Measurements from ENCODE around the gene ZNF652.
"Not testable (repeated sequence)": the region's sequence is repeated elsewhere in the genome, so short reads cannot be mapped to it uniquely, and the experiment has no call there.

Gene ZNF652

DNA sequence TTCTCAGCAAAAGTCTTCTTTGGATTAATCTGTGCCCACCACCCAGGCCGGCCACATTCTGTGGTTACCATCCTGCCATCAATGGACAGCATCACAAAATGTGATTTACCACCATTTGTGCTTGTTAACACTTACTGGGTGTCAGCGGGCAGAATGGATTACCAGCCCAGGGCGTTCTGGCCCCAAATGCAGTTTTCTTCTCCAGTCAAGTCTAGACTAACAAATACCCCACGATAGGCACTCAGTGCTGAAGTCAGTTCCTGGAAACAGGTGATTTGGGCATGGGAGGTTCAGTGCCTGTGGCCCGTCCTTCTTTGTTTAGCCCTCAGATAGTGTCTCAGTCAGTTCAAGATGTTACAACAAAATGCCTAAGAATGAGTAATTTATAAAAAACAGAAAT lies 92.7 kb downstream of the ZNF652 start:
- H3K27me3 Mint-ChIP-seq (ENCODE audit: low read depth) = peaks cover 4% of the 10 kb centered on the region
- no peak for TF ChIP-seq CTCF (IDR thresholded peaks at IDR 0.05; ENCODE audit: unreplicated experiment in 3 of 3)
- H3K4me1 Mint-ChIP-seq = no peaks in the 10 kb centered on the region
- no peak overlapping the region for H3K27ac Mint-ChIP-seq
- no peak overlapping the region for H3K4me3 Mint-ChIP-seq
- no peaks in the 10 kb centered on the region for H3K36me3 Mint-ChIP-seq (ENCODE audit: low read depth)
- H3K9me3 Mint-ChIP-seq = no peaks in the 10 kb centered on the region

GRCh38 chr17:49267912-49268311 lies 94.1 kb downstream of the ZNF652 start:
- no peak overlapping the region for H3K27ac Mint-ChIP-seq
- TF ChIP-seq CTCF (IDR thresholded peaks at IDR 0.05; ENCODE audit: unreplicated experiment in 3 of 3) = no peak
- H3K27me3 Mint-ChIP-seq (ENCODE audit: low read depth) = peaks cover 4% of the 10 kb centered on the region
- H3K4me3 Mint-ChIP-seq = no peak overlapping the region
- no peaks in the 10 kb centered on the region for H3K36me3 Mint-ChIP-seq (ENCODE audit: low read depth)
- H3K9me3 Mint-ChIP-seq = no peaks in the 10 kb centered on the region
- H3K4me1 Mint-ChIP-seq = no peaks in the 10 kb centered on the region

DNA sequence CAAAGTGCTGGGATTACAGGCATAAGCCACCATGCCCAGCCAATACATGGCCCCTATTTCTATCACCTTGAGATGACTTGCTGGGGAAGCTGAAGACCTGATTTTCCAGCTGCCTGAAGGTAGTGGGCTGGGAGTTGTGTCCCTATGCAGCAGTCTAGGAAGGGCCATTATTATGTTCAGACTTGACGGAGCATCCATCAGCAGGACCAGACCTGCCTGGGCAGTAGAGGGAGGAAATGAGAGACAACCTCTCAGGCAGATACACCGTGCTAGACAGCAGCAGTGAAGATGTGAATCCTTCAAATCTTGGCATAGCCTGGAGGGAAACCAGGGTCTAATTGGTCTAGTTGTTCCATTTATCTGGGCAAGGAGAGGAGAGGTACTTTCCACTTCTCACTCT lies 95.8 kb downstream of the ZNF652 start:
- TF ChIP-seq CTCF (IDR thresholded peaks at IDR 0.05; ENCODE audit: unreplicated experiment in 3 of 3) = no peak
- Mint-ChIP-seq H3K27me3 (ENCODE audit: low read depth) (peaks cover 7% of the 10 kb centered on the region), H3K9me3 (no peaks in the 10 kb centered on the region), H3K4me1 (peaks cover 2% of the 10 kb centered on the region), H3K36me3 (ENCODE audit: low read depth) (no peaks in the 10 kb centered on the region), H3K4me3 (no peak overlapping the region), H3K27ac (no peak overlapping the region)

GRCh38 chr17:49261540-49261939 lies 100.5 kb downstream of the ZNF652 start:
- Mint-ChIP-seq H3K27me3 (ENCODE audit: low read depth) (peaks cover 11% of the 10 kb centered on the region), H3K4me3 (peak overlapping the region; percentile 80 to 82 (median 81)), H3K27ac (peak overlapping the region in 1 of 3 experiments; percentile 24)
- H3K9me3 Mint-ChIP-seq; H3K36me3 Mint-ChIP-seq (ENCODE audit: low read depth); H3K4me1 Mint-ChIP-seq: not testable (repeated sequence)

GRCh38 chr17:49260817-49261291 lies 101.2 kb downstream of the ZNF652 start:
- H3K27me3 Mint-ChIP-seq (ENCODE audit: low read depth) = peaks cover 11% of the 10 kb centered on the region
- TF ChIP-seq CTCF (IDR thresholded peaks at IDR 0.05; ENCODE audit: unreplicated experiment in 3 of 3) = no peak
- peak overlapping the region; percentile 80 to 82 (median 81) for H3K4me3 Mint-ChIP-seq
- H3K4me1 Mint-ChIP-seq = peaks cover 4% of the 10 kb centered on the region
- H3K9me3 Mint-ChIP-seq = no peaks in the 10 kb centered on the region
- peak overlapping the region; percentile 24 to 66 (median 64) for H3K27ac Mint-ChIP-seq
- H3K36me3 Mint-ChIP-seq (ENCODE audit: low read depth) = no peaks in the 10 kb centered on the region

GRCh38 chr17:49260011-49260816 lies 101.8 kb downstream of the ZNF652 start:
- Mint-ChIP-seq H3K9me3 (no peaks in the 10 kb centered on the region), H3K4me1 (peaks cover 4% of the 10 kb centered on the region), H3K36me3 (ENCODE audit: low read depth) (no peaks in the 10 kb centered on the region), H3K27me3 (ENCODE audit: low read depth) (peaks cover 16% of the 10 kb centered on the region), H3K27ac (peak overlapping the region; percentile 24 to 66 (median 64)), H3K4me3 (peak overlapping the region; percentile 80 to 82 (median 81))
- TF ChIP-seq CTCF (IDR thresholded peaks at IDR 0.05; ENCODE audit: unreplicated experiment in 3 of 3) = no peak
